Measurements from ENCODE around the gene CNTNAP2.

- TF ChIP-seq CTCF (conservative IDR thresholded peaks at IDR 0.05; ENCODE audit: low read depth, low read length) (no peak), MAZ (IDR thresholded peaks at IDR 0.05; ENCODE audit: borderline replicate concordance, low read depth, low read length) (no peak)
Observed at GRCh38 chr7:147523056-147523455, 1406.5 kb downstream of the CNTNAP2 start.
